SK-N-MC (cell line): ENCODE data around the gene RAB35.

Experiments
- EZH2 ChIP-seq: fragments of 200-600 bp; sonication (generic); IDR thresholded peaks from one replicate; pipeline ENCODE4 v1.6.1; 2017; ENCODE audit warnings: antibody characterized with exemption
- FOXP2 ChIP-seq: optimal IDR thresholded peaks from 2 replicates; pipeline ENCODE3; 2011; ENCODE audit warnings: mild to moderate bottlenecking, moderate library complexity; ENCODE audit not compliant: insufficient read depth; ENCODE audit errors: extremely low read length, control extremely low read depth
- POLR2AphosphoS5 ChIP-seq: IDR thresholded peaks from 2 replicates; pipeline ENCODE4 v1.6.1; 2012; ENCODE audit warnings: mild to moderate bottlenecking, low read depth, low read length, borderline replicate concordance

GRCh38 chr12:120145164-120145563 is 28.6 kb upstream of the RAB35 start:
- TF ChIP-seq POLR2AphosphoS5: no peak
- no peak for TF ChIP-seq EZH2
- no peak for TF ChIP-seq FOXP2
